RWPE1 (cell line): Measurements from ENCODE around the gene MUC6.

ENCODE experiments used
- CTCF ChIA-PET: fragments of 350-600 bp; sonication (Branson Sonifier 250); formaldehyde crosslinking; extraction: SDS; loops from one replicate; lab custom pipeline; 2021; lab: Yijun Ruan, JAX
- POLR2A ChIA-PET: fragments of 400-600 bp; formaldehyde crosslinking; extraction: SDS; loops from one replicate; lab custom pipeline; 2020; ENCODE audit warnings: antibody characterized with exemption; ENCODE audit not compliant: low non-redundant PET; lab: Yijun Ruan, JAX
- DNase-seq: peaks from one replicate; pipeline ENCODE4 v3.0.0; 2012; ENCODE audit warnings: low spot score
- H3K27ac ChIP-seq: fragments of 450-650 bp; 2 replicates; pipeline ENCODE4 v1.5.1; 2017
- CTCF ChIP-seq: fragments of 450-650 bp; conservative IDR thresholded peaks from 2 replicates; pipeline ENCODE4 v1.5.1; 2017; ENCODE audit warnings: low read depth, mild to moderate bottlenecking

MUC6 gene

GRCh38 chr11:1014276-1014675 is 22.2 kb downstream of the MUC6 start:
- no peak for DNase-seq
- no peak overlapping the region for H3K27ac ChIP-seq
- ChIA-PET POLR2A (no interaction called here), CTCF (no interaction called here)
- TF ChIP-seq CTCF: no peak

GRCh38 chr11:1013631-1013935 is 22.9 kb downstream of the MUC6 start:
- no peak for DNase-seq
- H3K27ac ChIP-seq: no peak overlapping the region
- ChIA-PET CTCF (no interaction called here), POLR2A (no interaction called here)
- no peak for TF ChIP-seq CTCF

GRCh38 chr11:1012740-1013630 is 23.5 kb downstream of the MUC6 start:
- no peak for DNase-seq
- no peak for TF ChIP-seq CTCF
- ChIA-PET CTCF (no interaction called here), POLR2A (interaction anchor here (0.5 kb wide), 1 partner anchor 154 kb away, joined by 3 read pairs; no protein-coding TSS in a partner anchor)
- no peak overlapping the region for H3K27ac ChIP-seq

- TF ChIP-seq CTCF: no peak
- no peak overlapping the region for H3K27ac ChIP-seq
- CTCF ChIA-PET: interaction anchor here (0.7 kb wide), 1 partner anchor 16 kb away, joined by 3 read pairs; no protein-coding TSS in a partner anchor
- DNase-seq: no peak
- POLR2A ChIA-PET: no interaction called here
Observed at GRCh38 chr11:1012291-1012690, 24.2 kb downstream of the MUC6 start.

- POLR2A ChIA-PET: no interaction called here
- CTCF ChIA-PET: no interaction called here
- no peak for TF ChIP-seq CTCF
- H3K27ac ChIP-seq: no peak overlapping the region
- DNase-seq: no peak
Observed at GRCh38 chr11:1011320-1011698, 25.2 kb downstream of the MUC6 start.

- ChIA-PET CTCF (no interaction called here), POLR2A (no interaction called here)
- no peak for TF ChIP-seq CTCF
- no peak overlapping the region for H3K27ac ChIP-seq
- DNase-seq: no peak
Observed at GRCh38 chr11:1010551-1011319, 25.8 kb downstream of the MUC6 start.
